Measurements from ENCODE around the gene LCLAT1.

DNA sequence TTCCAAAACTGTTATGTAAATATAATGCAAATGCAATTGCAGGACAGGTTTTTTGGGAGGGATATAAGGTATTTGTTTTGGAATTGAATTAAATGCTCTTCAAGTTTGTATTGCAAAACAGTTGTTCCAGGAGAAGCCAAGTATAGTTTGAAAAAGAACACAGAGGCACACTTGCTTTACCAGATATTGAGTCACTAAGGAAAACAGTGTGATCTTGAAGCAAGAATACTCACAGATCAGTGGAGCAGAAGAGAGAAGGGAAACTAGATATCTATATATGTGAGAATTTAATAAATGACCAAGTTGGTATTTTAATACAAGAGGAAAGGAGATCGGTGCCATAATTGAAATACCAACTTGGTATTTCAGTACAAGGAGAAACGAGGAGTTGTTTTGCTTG, 181.3 kb downstream of the LCLAT1 start:
- TF ChIP-seq, protein P1, sequence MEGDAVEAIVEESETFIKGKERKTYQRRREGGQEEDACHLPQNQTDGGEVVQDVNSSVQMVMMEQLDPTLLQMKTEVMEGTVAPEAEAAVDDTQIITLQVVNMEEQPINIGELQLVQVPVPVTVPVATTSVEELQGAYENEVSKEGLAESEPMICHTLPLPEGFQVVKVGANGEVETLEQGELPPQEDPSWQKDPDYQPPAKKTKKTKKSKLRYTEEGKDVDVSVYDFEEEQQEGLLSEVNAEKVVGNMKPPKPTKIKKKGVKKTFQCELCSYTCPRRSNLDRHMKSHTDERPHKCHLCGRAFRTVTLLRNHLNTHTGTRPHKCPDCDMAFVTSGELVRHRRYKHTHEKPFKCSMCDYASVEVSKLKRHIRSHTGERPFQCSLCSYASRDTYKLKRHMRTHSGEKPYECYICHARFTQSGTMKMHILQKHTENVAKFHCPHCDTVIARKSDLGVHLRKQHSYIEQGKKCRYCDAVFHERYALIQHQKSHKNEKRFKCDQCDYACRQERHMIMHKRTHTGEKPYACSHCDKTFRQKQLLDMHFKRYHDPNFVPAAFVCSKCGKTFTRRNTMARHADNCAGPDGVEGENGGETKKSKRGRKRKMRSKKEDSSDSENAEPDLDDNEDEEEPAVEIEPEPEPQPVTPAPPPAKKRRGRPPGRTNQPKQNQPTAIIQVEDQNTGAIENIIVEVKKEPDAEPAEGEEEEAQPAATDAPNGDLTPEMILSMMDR (IDR thresholded peaks at IDR 0.05; ENCODE audit: insufficient read depth, low read length, poor library complexity, severe bottlenecking) = no peak
- no peak for TF ChIP-seq EZH2phosphoT487 (conservative IDR thresholded peaks at IDR 0.05; ENCODE audit: low read length)
